ENCODE measurements around the gene UGT1A5. TPM values are rescaled to one million over a fixed set of nuclear protein-coding genes. Genes with fewer than 3 reads are reported as not detected.

UGT1A5 gene
- total RNA-seq, 3 donors from 2014 or later: not detected

- Histone ChIP-seq H3K36me3 (no peaks in the 10 kb centered on the region), H3K4me1 (no peaks in the 10 kb centered on the region), H3K27me3 (no peaks in the 10 kb centered on the region), H3K9me3 (peaks cover 0 to 6% of the 10 kb centered on the region in 2 donors), H3K4me3 (no peak overlapping the region), H3K27ac (no peak overlapping the region)
- TF ChIP-seq POLR2AphosphoS5 (IDR thresholded peaks at IDR 0.05) (no peak), CTCF (IDR thresholded peaks at IDR 0.05) (no peak), POLR2A (IDR thresholded peaks at IDR 0.05) (no peak)
- intact Hi-C loops (cut with DNase I; ENCODE audit: low total_unique reads): no loop called here
- no peak for DNase-seq (ENCODE audit: low spot score in 2 of 2)
Observed at GRCh38 chr2:233775414-233775813, 62.7 kb downstream of the UGT1A5 start.

GRCh38 chr2:233778030-233778429 lies 65.3 kb downstream of the UGT1A5 start, which contains the start of gene MROH2A:
MROH2A (plus strand) TSS chr2:233778330; CDS start chr2:233779359, 1,029 bp downstream.
- H3K9me3 ChIP-seq: peaks cover 0 to 6% of the 10 kb centered on the region in 2 donors
- TF ChIP-seq POLR2A (IDR thresholded peaks at IDR 0.05) (no peak), CTCF (IDR thresholded peaks at IDR 0.05) (no peak), POLR2AphosphoS5 (IDR thresholded peaks at IDR 0.05) (no peak)
- no peaks in the 10 kb centered on the region for H3K36me3 ChIP-seq
- no peak within 1 kb of the TSS for H3K27ac ChIP-seq
- no peak within 1 kb of the TSS for H3K4me3 ChIP-seq
- no peak for DNase-seq (ENCODE audit: low spot score in 2 of 2)
- intact Hi-C loops (cut with DNase I; ENCODE audit: low total_unique reads): no loop called here
- no peaks in the 10 kb centered on the region for H3K27me3 ChIP-seq
- H3K4me1 ChIP-seq: no peaks in the 10 kb centered on the region

- H3K27ac ChIP-seq: no peak overlapping the region
- TF ChIP-seq CTCF (IDR thresholded peaks at IDR 0.05) (no peak), POLR2A (IDR thresholded peaks at IDR 0.05) (no peak), POLR2AphosphoS5 (IDR thresholded peaks at IDR 0.05) (no peak)
- H3K4me3 ChIP-seq: no peak overlapping the region
- H3K27me3 ChIP-seq: no peaks in the 10 kb centered on the region
- intact Hi-C loops (cut with DNase I; ENCODE audit: low total_unique reads): no loop called here
- DNase-seq (ENCODE audit: low spot score in 2 of 2): no peak
- peaks cover 0 to 6% of the 10 kb centered on the region in 2 donors for H3K9me3 ChIP-seq
- no peaks in the 10 kb centered on the region for H3K36me3 ChIP-seq
- no peaks in the 10 kb centered on the region for H3K4me1 ChIP-seq
Observed at GRCh38 chr2:233779722-233780121, 67.0 kb downstream of the UGT1A5 start.

- H3K9me3 ChIP-seq: peaks cover 0 to under 1% of the 10 kb centered on the region in 2 donors
- H3K36me3 ChIP-seq: no peaks in the 10 kb centered on the region
- no peaks in the 10 kb centered on the region for H3K27me3 ChIP-seq
- no peak for DNase-seq (ENCODE audit: low spot score in 2 of 2)
- no peaks in the 10 kb centered on the region for H3K4me1 ChIP-seq
- H3K27ac ChIP-seq: no peak overlapping the region
- TF ChIP-seq CTCF (IDR thresholded peaks at IDR 0.05) (no peak), POLR2A (IDR thresholded peaks at IDR 0.05) (no peak), POLR2AphosphoS5 (IDR thresholded peaks at IDR 0.05) (no peak)
- intact Hi-C loops (cut with DNase I; ENCODE audit: low total_unique reads): no loop called here
- no peak overlapping the region for H3K4me3 ChIP-seq
Observed at GRCh38 chr2:233780771-233781170, 68.1 kb downstream of the UGT1A5 start.

GRCh38 chr2:233789554-233789953 lies 76.8 kb downstream of the UGT1A5 start:
- intact Hi-C loops (cut with DNase I; ENCODE audit: low total_unique reads): no loop called here
- DNase-seq (ENCODE audit: low spot score in 2 of 2): no peak
- TF ChIP-seq POLR2A (IDR thresholded peaks at IDR 0.05): no peak
- TF ChIP-seq POLR2AphosphoS5 (IDR thresholded peaks at IDR 0.05): no peak
- no peak for TF ChIP-seq CTCF (IDR thresholded peaks at IDR 0.05)

More at GRCh38 chr2:233789554-233789953, 76.8 kb downstream of the UGT1A5 start:
- H3K9me3 ChIP-seq: no peaks in the 10 kb centered on the region
- H3K4me1 ChIP-seq: no peaks in the 10 kb centered on the region
- H3K27me3 ChIP-seq: no peaks in the 10 kb centered on the region
- H3K36me3 ChIP-seq: no peaks in the 10 kb centered on the region
- H3K4me3 ChIP-seq: no peak overlapping the region
- H3K27ac ChIP-seq: no peak overlapping the region
